HEK293 (cell line): ENCODE measurements around the gene CD55.

Experiments
- BCL11A ChIP-seq: fragments of 450-650 bp; formaldehyde crosslinking; IDR thresholded peaks from 2 replicates; pipeline ENCODE4 v1.5.1; 2016; ENCODE audit warnings: low read depth, missing biosample characterization, missing genetic modification characterization
- GLI4 ChIP-seq: fragments of 450-650 bp; formaldehyde crosslinking; IDR thresholded peaks from 2 replicates; pipeline ENCODE4 v1.5.1; 2016; ENCODE audit warnings: missing biosample characterization, missing genetic modification characterization
- SCRT1 ChIP-seq: fragments of 450-650 bp; formaldehyde crosslinking; IDR thresholded peaks from 2 replicates; pipeline ENCODE4 v1.5.1; 2016; ENCODE audit warnings: missing biosample characterization, missing genetic modification characterization, borderline replicate concordance
- SP2 ChIP-seq: fragments of 450-650 bp; formaldehyde crosslinking; IDR thresholded peaks from 2 replicates; pipeline ENCODE4 v1.5.1; 2016; ENCODE audit warnings: missing biosample characterization, missing genetic modification characterization
- TRIM28 ChIP-seq: IDR thresholded peaks from 2 replicates; pipeline ENCODE4 v1.6.1; 2011; ENCODE audit warnings: low read length, control low read depth, borderline replicate concordance
- YY1 ChIP-seq: fragments of 450-650 bp; formaldehyde crosslinking; IDR thresholded peaks from 2 replicates; pipeline ENCODE4 v1.5.1; 2018; ENCODE audit warnings: missing biosample characterization, missing genetic modification characterization
- ZFP3 ChIP-seq: fragments of 450-650 bp; formaldehyde crosslinking; IDR thresholded peaks from 2 replicates; pipeline ENCODE4 v1.5.1; 2016; ENCODE audit warnings: low read depth, missing biosample characterization, missing genetic modification characterization
- ZNF221 ChIP-seq: fragments of 450-650 bp; formaldehyde crosslinking; IDR thresholded peaks from 2 replicates; pipeline ENCODE4 v1.5.1; 2017; ENCODE audit warnings: missing biosample characterization, missing genetic modification characterization, borderline replicate concordance
- ZNF292 ChIP-seq: fragments of 450-650 bp; formaldehyde crosslinking; IDR thresholded peaks from 2 replicates; pipeline ENCODE4 v1.5.1; 2016; ENCODE audit warnings: low read depth, missing biosample characterization, missing genetic modification characterization, borderline replicate concordance
- ZNF433 ChIP-seq: fragments of 450-650 bp; formaldehyde crosslinking; IDR thresholded peaks from 2 replicates; pipeline ENCODE4 v1.5.1; 2016; ENCODE audit warnings: missing biosample characterization, missing genetic modification characterization, low read depth
- ZNF530 ChIP-seq: fragments of 450-650 bp; formaldehyde crosslinking; IDR thresholded peaks from 2 replicates; pipeline ENCODE4 v1.5.1; 2016; ENCODE audit warnings: low read depth, missing biosample characterization, missing genetic modification characterization
- ZNF624 ChIP-seq: fragments of 450-650 bp; formaldehyde crosslinking; IDR thresholded peaks from 2 replicates; pipeline ENCODE4 v1.5.1; 2017; ENCODE audit warnings: missing biosample characterization, missing genetic modification characterization
- ZNF677 ChIP-seq: fragments of 450-650 bp; IDR thresholded peaks from 2 replicates; pipeline ENCODE4 v1.5.0; 2018; ENCODE audit warnings: missing biosample characterization, mild to moderate bottlenecking, missing genetic modification characterization, moderate library complexity
- ZNF701 ChIP-seq: fragments of 450-650 bp; formaldehyde crosslinking; IDR thresholded peaks from 2 replicates; pipeline ENCODE4 v1.5.1; 2016; ENCODE audit warnings: missing biosample characterization, missing genetic modification characterization
- ZNF768 ChIP-seq: fragments of 450-650 bp; formaldehyde crosslinking; IDR thresholded peaks from 2 replicates; pipeline ENCODE4 v1.5.1; 2018; ENCODE audit warnings: missing biosample characterization, mild to moderate bottlenecking, missing genetic modification characterization
- TF ChIP-seq, protein P1 (sequence below): fragments of 450-650 bp; formaldehyde crosslinking; IDR thresholded peaks from 2 replicates; pipeline ENCODE4 v1.5.1; 2017; ENCODE audit warnings: missing biosample characterization, mild to moderate bottlenecking, missing genetic modification characterization, moderate library complexity
- TF ChIP-seq, protein P2 (sequence below): fragments of 450-650 bp; formaldehyde crosslinking; IDR thresholded peaks from 2 replicates; pipeline ENCODE4 v1.5.1; 2016; ENCODE audit warnings: missing biosample characterization, missing genetic modification characterization
- TF ChIP-seq, protein P3 (sequence below): fragments of 450-650 bp; formaldehyde crosslinking; IDR thresholded peaks from 2 replicates; pipeline ENCODE4 v1.5.1; 2016; ENCODE audit warnings: missing biosample characterization, missing genetic modification characterization
- TF ChIP-seq, protein P4 (sequence below): fragments of 450-650 bp; formaldehyde crosslinking; IDR thresholded peaks from 2 replicates; pipeline ENCODE4 v1.5.0; 2017; ENCODE audit warnings: missing biosample characterization, missing genetic modification characterization, borderline replicate concordance
- TF ChIP-seq, protein P5 (sequence below): fragments of 450-650 bp; formaldehyde crosslinking; IDR thresholded peaks from 2 replicates; pipeline ENCODE4 v1.5.1; 2017; ENCODE audit warnings: missing biosample characterization, missing genetic modification characterization
- TF ChIP-seq, protein P6 (sequence below): fragments of 450-650 bp; formaldehyde crosslinking; conservative IDR thresholded peaks from 2 replicates; pipeline ENCODE4 v1.5.1; 2016; ENCODE audit warnings: low read depth, missing biosample characterization, missing genetic modification characterization

The CD55 gene

DNA sequence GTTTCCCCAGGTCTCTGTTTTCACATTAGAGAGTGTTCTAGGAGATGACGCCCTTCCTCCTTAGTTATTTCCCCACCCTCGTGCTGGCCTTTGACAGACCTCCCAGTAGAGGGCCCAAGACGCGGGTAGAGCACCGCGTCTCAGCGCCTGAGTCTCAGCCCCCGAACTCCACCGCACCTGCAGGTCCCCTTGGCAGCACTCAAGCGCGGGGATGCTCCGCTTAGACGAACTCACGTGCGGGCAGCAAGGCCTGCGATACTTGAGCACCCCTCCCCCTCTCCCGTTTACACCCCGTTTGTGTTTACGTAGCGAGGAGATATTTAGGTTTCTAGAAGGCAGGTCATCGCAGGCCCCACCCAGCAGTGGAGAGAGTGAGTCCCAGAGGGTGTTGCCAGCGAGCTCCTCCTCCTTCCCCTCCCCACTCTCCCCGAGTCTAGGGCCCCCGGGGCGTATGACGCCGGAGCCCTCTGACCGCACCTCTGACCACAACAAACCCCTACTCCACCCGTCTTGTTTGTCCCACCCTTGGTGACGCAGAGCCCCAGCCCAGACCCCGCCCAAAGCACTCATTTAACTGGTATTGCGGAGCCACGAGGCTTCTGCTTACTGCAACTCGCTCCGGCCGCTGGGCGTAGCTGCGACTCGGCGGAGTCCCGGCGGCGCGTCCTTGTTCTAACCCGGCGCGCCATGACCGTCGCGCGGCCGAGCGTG is at the start of gene CD55 (continued):
- TF ChIP-seq, protein P1, sequence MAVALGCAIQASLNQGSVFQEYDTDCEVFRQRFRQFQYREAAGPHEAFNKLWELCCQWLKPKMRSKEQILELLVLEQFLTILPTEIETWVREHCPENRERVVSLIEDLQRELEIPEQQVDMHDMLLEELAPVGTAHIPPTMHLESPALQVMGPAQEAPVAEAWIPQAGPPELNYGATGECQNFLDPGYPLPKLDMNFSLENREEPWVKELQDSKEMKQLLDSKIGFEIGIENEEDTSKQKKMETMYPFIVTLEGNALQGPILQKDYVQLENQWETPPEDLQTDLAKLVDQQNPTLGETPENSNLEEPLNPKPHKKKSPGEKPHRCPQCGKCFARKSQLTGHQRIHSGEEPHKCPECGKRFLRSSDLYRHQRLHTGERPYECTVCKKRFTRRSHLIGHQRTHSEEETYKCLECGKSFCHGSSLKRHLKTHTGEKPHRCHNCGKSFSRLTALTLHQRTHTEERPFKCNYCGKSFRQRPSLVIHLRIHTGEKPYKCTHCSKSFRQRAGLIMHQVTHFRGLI (tag by site-specific recombination): peak; percentile 77; the same call in 1 of the 2 replicates
- no peak for TF ChIP-seq ZNF433 (tag by site-specific recombination)
- TF ChIP-seq, protein P2, sequence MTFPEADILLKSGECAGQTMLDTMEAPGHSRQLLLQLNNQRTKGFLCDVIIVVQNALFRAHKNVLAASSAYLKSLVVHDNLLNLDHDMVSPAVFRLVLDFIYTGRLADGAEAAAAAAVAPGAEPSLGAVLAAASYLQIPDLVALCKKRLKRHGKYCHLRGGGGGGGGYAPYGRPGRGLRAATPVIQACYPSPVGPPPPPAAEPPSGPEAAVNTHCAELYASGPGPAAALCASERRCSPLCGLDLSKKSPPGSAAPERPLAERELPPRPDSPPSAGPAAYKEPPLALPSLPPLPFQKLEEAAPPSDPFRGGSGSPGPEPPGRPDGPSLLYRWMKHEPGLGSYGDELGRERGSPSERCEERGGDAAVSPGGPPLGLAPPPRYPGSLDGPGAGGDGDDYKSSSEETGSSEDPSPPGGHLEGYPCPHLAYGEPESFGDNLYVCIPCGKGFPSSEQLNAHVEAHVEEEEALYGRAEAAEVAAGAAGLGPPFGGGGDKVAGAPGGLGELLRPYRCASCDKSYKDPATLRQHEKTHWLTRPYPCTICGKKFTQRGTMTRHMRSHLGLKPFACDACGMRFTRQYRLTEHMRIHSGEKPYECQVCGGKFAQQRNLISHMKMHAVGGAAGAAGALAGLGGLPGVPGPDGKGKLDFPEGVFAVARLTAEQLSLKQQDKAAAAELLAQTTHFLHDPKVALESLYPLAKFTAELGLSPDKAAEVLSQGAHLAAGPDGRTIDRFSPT (tag by site-specific recombination): peak; percentile 93
- no peak for TF ChIP-seq ZNF292 (tag by site-specific recombination)
- TF ChIP-seq, protein P3, sequence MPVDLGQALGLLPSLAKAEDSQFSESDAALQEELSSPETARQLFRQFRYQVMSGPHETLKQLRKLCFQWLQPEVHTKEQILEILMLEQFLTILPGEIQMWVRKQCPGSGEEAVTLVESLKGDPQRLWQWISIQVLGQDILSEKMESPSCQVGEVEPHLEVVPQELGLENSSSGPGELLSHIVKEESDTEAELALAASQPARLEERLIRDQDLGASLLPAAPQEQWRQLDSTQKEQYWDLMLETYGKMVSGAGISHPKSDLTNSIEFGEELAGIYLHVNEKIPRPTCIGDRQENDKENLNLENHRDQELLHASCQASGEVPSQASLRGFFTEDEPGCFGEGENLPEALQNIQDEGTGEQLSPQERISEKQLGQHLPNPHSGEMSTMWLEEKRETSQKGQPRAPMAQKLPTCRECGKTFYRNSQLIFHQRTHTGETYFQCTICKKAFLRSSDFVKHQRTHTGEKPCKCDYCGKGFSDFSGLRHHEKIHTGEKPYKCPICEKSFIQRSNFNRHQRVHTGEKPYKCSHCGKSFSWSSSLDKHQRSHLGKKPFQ (tag by site-specific recombination): peak; percentile 53
- TF ChIP-seq ZNF677 (tag by site-specific recombination): no peak
- TF ChIP-seq, protein P4, sequence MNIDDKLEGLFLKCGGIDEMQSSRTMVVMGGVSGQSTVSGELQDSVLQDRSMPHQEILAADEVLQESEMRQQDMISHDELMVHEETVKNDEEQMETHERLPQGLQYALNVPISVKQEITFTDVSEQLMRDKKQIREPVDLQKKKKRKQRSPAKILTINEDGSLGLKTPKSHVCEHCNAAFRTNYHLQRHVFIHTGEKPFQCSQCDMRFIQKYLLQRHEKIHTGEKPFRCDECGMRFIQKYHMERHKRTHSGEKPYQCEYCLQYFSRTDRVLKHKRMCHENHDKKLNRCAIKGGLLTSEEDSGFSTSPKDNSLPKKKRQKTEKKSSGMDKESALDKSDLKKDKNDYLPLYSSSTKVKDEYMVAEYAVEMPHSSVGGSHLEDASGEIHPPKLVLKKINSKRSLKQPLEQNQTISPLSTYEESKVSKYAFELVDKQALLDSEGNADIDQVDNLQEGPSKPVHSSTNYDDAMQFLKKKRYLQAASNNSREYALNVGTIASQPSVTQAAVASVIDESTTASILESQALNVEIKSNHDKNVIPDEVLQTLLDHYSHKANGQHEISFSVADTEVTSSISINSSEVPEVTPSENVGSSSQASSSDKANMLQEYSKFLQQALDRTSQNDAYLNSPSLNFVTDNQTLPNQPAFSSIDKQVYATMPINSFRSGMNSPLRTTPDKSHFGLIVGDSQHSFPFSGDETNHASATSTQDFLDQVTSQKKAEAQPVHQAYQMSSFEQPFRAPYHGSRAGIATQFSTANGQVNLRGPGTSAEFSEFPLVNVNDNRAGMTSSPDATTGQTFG: no peak
- peak; percentile 60; the same call in 1 of the 2 replicates for TF ChIP-seq ZFP3
- no peak for TF ChIP-seq ZNF530 (tag by site-specific recombination)
- TF ChIP-seq BCL11A (tag by site-specific recombination): peak; percentile 98
- no peak for TF ChIP-seq YY1 (tag by site-specific recombination)
- TF ChIP-seq, protein P5, sequence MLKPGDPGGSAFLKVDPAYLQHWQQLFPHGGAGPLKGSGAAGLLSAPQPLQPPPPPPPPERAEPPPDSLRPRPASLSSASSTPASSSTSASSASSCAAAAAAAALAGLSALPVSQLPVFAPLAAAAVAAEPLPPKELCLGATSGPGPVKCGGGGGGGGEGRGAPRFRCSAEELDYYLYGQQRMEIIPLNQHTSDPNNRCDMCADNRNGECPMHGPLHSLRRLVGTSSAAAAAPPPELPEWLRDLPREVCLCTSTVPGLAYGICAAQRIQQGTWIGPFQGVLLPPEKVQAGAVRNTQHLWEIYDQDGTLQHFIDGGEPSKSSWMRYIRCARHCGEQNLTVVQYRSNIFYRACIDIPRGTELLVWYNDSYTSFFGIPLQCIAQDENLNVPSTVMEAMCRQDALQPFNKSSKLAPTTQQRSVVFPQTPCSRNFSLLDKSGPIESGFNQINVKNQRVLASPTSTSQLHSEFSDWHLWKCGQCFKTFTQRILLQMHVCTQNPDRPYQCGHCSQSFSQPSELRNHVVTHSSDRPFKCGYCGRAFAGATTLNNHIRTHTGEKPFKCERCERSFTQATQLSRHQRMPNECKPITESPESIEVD (tag by site-specific recombination): peak; percentile 92
- TF ChIP-seq ZNF768: no peak
- no peak for TF ChIP-seq ZNF624 (tag by site-specific recombination)
- TF ChIP-seq SCRT1 (tag by site-specific recombination): no peak
- TF ChIP-seq, protein P6, sequence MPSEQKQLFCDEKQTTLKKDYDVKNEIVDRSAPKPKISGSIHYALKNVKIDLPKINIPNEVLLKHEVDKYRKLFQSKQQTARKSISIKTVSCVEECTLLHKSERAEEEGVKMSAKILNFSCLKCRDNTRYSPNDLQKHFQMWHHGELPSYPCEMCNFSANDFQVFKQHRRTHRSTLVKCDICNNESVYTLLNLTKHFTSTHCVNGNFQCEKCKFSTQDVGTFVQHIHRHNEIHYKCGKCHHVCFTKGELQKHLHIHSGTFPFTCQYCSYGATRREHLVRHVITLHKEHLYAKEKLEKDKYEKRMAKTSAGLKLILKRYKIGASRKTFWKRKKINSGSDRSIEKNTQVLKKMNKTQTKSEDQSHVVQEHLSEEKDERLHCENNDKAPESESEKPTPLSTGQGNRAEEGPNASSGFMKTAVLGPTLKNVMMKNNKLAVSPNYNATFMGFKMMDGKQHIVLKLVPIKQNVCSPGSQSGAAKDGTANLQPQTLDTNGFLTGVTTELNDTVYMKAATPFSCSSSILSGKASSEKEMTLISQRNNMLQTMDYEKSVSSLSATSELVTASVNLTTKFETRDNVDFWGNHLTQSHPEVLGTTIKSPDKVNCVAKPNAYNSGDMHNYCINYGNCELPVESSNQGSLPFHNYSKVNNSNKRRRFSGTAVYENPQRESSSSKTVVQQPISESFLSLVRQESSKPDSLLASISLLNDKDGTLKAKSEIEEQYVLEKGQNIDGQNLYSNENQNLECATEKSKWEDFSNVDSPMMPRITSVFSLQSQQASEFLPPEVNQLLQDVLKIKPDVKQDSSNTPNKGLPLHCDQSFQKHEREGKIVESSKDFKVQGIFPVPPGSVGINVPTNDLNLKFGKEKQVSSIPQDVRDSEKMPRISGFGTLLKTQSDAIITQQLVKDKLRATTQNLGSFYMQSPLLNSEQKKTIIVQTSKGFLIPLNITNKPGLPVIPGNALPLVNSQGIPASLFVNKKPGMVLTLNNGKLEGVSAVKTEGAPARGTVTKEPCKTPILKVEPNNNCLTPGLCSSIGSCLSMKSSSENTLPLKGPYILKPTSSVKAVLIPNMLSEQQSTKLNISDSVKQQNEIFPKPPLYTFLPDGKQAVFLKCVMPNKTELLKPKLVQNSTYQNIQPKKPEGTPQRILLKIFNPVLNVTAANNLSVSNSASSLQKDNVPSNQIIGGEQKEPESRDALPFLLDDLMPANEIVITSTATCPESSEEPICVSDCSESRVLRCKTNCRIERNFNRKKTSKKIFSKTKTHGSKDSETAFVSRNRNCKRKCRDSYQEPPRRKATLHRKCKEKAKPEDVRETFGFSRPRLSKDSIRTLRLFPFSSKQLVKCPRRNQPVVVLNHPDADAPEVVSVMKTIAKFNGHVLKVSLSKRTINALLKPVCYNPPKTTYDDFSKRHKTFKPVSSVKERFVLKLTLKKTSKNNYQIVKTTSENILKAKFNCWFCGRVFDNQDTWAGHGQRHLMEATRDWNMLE (tag by site-specific recombination): peak; percentile 42; the same call in 1 of the 2 replicates
- peak; percentile 75; the same call in 1 of the 2 replicates for TF ChIP-seq TRIM28
- TF ChIP-seq ZNF221 (tag by site-specific recombination): no peak
- TF ChIP-seq ZNF701: no peak
- TF ChIP-seq SP2: peak; percentile 87
- TF ChIP-seq GLI4 (tag by site-specific recombination): no peak
